HG03064 (cell line): ENCODE data around the gene IL11RA.

Experiments used
- ATAC-seq: cut with Tn5 transposase; IDR thresholded peaks from one replicate; pipeline ENCODE4 v1.9.1; 2021; ENCODE audit warnings: low read depth; ENCODE audit not compliant: unreplicated experiment

The IL11RA gene

GRCh38 chr9:34651876-34652601 is at the start of gene IL11RA:
TSS of gene IL11RA (plus strand) at chr9:34652185. CDS start at chr9:34655218, 3,033 bp downstream.
- ATAC-seq = no peak

GRCh38 chr9:34603610-34604231 is 48.3 kb upstream of the IL11RA start:
- no peak for ATAC-seq

- no peak for ATAC-seq
These were observed 45.8 kb upstream of the IL11RA start for GRCh38 chr9:34606190-34606589.

- ATAC-seq = no peak
These were observed 45.1 kb upstream of the IL11RA start for GRCh38 chr9:34606905-34607304.

- ATAC-seq = no peak
These were observed 44.7 kb upstream of the IL11RA start for GRCh38 chr9:34607331-34607730.

- no peak for ATAC-seq
These were observed 41.4 kb upstream of the IL11RA start for GRCh38 chr9:34610434-34611206.

- ATAC-seq = no peak
These were observed 40.7 kb upstream of the IL11RA start for GRCh38 chr9:34611251-34611810.

- ATAC-seq = peak; percentile 86
These were observed 39.9 kb upstream of the IL11RA start, which contains the start of gene RPP25L for GRCh38 chr9:34611811-34612787. TSS of gene RPP25L (minus strand) at chr9:34612097. CDS start at chr9:34611296, 801 bp downstream.

GRCh38 chr9:34612788-34613390 is 39.1 kb upstream of the IL11RA start:
- ATAC-seq = no peak

- ATAC-seq = no peak
These were observed 36.9 kb upstream of the IL11RA start for GRCh38 chr9:34615132-34615531.

- ATAC-seq = peak; percentile 91
These were observed 31.7 kb upstream of the IL11RA start, which contains the start of gene DCTN3 for GRCh38 chr9:34620061-34620994. TSS of gene DCTN3 (minus strand) at chr9:34620495. CDS start at chr9:34620464, 31 bp downstream.

GRCh38 chr9:34623374-34624235 is 28.4 kb upstream of the IL11RA start:
- ATAC-seq = no peak

- no peak for ATAC-seq
These were observed 27.4 kb upstream of the IL11RA start for GRCh38 chr9:34624475-34625185.

- ATAC-seq = no peak
These were observed 26.8 kb upstream of the IL11RA start for GRCh38 chr9:34625186-34625486.

GRCh38 chr9:34627716-34628655 is 24.0 kb upstream of the IL11RA start:
- no peak for ATAC-seq
